Measurements from ENCODE around the gene TCEAL4.
"Not testable (repeated sequence)": the region's sequence is repeated elsewhere in the genome, so short reads cannot be mapped to it uniquely, and the experiment has no call there.

The TCEAL4 gene

GRCh38 chrX:103585411-103586313 is at the start of gene TCEAL4:
TCEAL4 (plus strand) TSS chrX:103585515; CDS start chrX:103586676, 1,161 bp downstream.
- DNase-seq = peak; percentile 9 to 23

- no peak for DNase-seq
Measured at GRCh38 chrX:103536071-103536470, 49.2 kb upstream of the TCEAL4 start.

GRCh38 chrX:103536732-103537131 is 48.6 kb upstream of the TCEAL4 start:
- DNase-seq = no peak

GRCh38 chrX:103537871-103538387 is 47.4 kb upstream of the TCEAL4 start:
- no peak for DNase-seq

- no peak for DNase-seq
Measured at GRCh38 chrX:103538728-103539127, 46.6 kb upstream of the TCEAL4 start.

GRCh38 chrX:103539695-103540094 is 45.6 kb upstream of the TCEAL4 start:
- DNase-seq = no peak

- no peak for DNase-seq
Measured at GRCh38 chrX:103540145-103540544, 45.2 kb upstream of the TCEAL4 start.

- no peak for DNase-seq
Measured at GRCh38 chrX:103549916-103550315, 35.4 kb upstream of the TCEAL4 start.

- no peak for DNase-seq
Measured at GRCh38 chrX:103550415-103551051, 34.8 kb upstream of the TCEAL4 start.

- no peak for DNase-seq
Measured at GRCh38 chrX:103552236-103552635, 33.1 kb upstream of the TCEAL4 start.

- peak; percentile 50 to 55 for DNase-seq
Measured at GRCh38 chrX:103554687-103555424, 30.5 kb upstream of the TCEAL4 start.

- no peak for DNase-seq
Measured at GRCh38 chrX:103556963-103557612, 28.2 kb upstream of the TCEAL4 start.

GRCh38 chrX:103560256-103560655 is 25.1 kb upstream of the TCEAL4 start:
- no peak for DNase-seq

GRCh38 chrX:103562801-103563200 is 22.5 kb upstream of the TCEAL4 start:
- no peak for DNase-seq

- no peak for DNase-seq
Measured at GRCh38 chrX:103565197-103565596, 20.1 kb upstream of the TCEAL4 start.

- no peak for DNase-seq
Measured at GRCh38 chrX:103565752-103566151, 19.6 kb upstream of the TCEAL4 start.

- DNase-seq = no peak
Measured at GRCh38 chrX:103571121-103571520, 14.2 kb upstream of the TCEAL4 start.

- DNase-seq = no peak
Measured at GRCh38 chrX:103571726-103572125, 13.6 kb upstream of the TCEAL4 start.

- DNase-seq = no peak
Measured at GRCh38 chrX:103573202-103573601, 12.1 kb upstream of the TCEAL4 start.

- DNase-seq = no peak
Measured at GRCh38 chrX:103584596-103584995, 719 bp upstream of the TCEAL4 start.

GRCh38 chrX:103586314-103586646 is 965 bp downstream of the TCEAL4 start:
- DNase-seq = no peak

GRCh38 chrX:103586659-103587058 is 1.3 kb downstream of the TCEAL4 start:
- no peak for DNase-seq

GRCh38 chrX:103592295-103592694 is 7.0 kb downstream of the TCEAL4 start:
- not testable (repeated sequence) for DNase-seq
